T-helper 1 cell treated with Interleukin-12 subunit alpha and Interleukin-12 subunit beta and Interleukin-4 antibody, amounts not matched to agents 30 ng/mL and 1 ng/mL, for 36 hours (primary cell): ENCODE results near the gene SLC3A2. TPM values are rescaled to one million over a fixed set of nuclear protein-coding genes. Genes with fewer than 3 reads are reported as not detected.

Source experiments
- intact Hi-C: fragments of 100-400 bp; cut with micrococcal nuclease; formaldehyde crosslinking; loops from one replicate; pipeline ENCODE4 v1.15.1; 2024
- total RNA-seq: library from RNA; stranded (reverse); gene quantifications from 2 replicates; pipeline ENCODE4 v1.2.3, GENCODE V29; 2022

SLC3A2 gene
- total RNA-seq = 202 and 204 TPM in 2 replicates

- intact Hi-C loops = loop anchor here (1.0 to 10.0 kb wide), 22 partner anchors 19 to 1304 kb away; partner anchors contain the start of genes C11orf98, CSKMT, FTH1 and GANAB
Observed at GRCh38 chr11:62880803-62881578, at the start of gene SLC3A2. SLC3A2 (plus strand) TSS chr11:62880896; CDS start chr11:62881024, 128 bp downstream.

GRCh38 chr11:62830904-62831519 is 49.7 kb upstream of the SLC3A2 start:
- intact Hi-C loops = loop anchor here (1.0 to 5.0 kb wide), 3 partner anchors 8 to 709 kb away; partner anchors contain the start of genes INCENP and WDR74

- intact Hi-C loops = loop anchor here (1.0 to 5.0 kb wide), 14 partner anchors 8 to 709 kb away; partner anchors contain the start of genes EEF1G, GANAB, INCENP and NXF1
Observed at GRCh38 chr11:62831520-62832335, 49.0 kb upstream of the SLC3A2 start, which contains the start of gene STX5. STX5 (minus strand) TSS chr11:62832051; CDS start chr11:62831243, 808 bp downstream.

- intact Hi-C loops = loop anchor here (1.0 to 5.0 kb wide), 12 partner anchors 24 to 710 kb away; partner anchors contain the start of genes EEF1G, GANAB, INCENP and NXF1
Observed at GRCh38 chr11:62832336-62833234, 48.1 kb upstream of the SLC3A2 start, which contains the start of gene TEX54. TEX54 (minus strand) TSS chr11:62832841.

- intact Hi-C loops = no loop called here
Observed at GRCh38 chr11:62835336-62835735, 45.4 kb upstream of the SLC3A2 start.

- intact Hi-C loops = loop anchor here (1.0 kb wide), 4 partner anchors 8 to 248 kb away; partner anchors contain the start of genes NXF1, TMEM179B and TUT1
Observed at GRCh38 chr11:62839050-62839945, 41.4 kb upstream of the SLC3A2 start, which contains the start of gene WDR74. WDR74 (minus strand) TSS chr11:62839590; CDS start chr11:62839570, 20 bp downstream.

GRCh38 chr11:62840721-62841360 is 39.9 kb upstream of the SLC3A2 start:
- intact Hi-C loops = loop anchor here (1.0 to 10.0 kb wide), 9 partner anchors 15 to 876 kb away; partner anchors contain the start of genes FTH1, HNRNPUL2, MTA2 and TAF6L

GRCh38 chr11:62841361-62842170 is 39.1 kb upstream of the SLC3A2 start:
- intact Hi-C loops = loop anchor here (1.0 to 10.0 kb wide), 9 partner anchors 15 to 877 kb away; partner anchors contain the start of genes FTH1, HNRNPUL2, MTA2 and TAF6L

- intact Hi-C loops = loop anchor here (10.0 kb wide), 1 partner anchor 877 kb away; the partner anchor contains the start of gene FTH1
Observed at GRCh38 chr11:62842171-62842741, 38.4 kb upstream of the SLC3A2 start.

GRCh38 chr11:62842891-62843290 is 37.8 kb upstream of the SLC3A2 start:
- intact Hi-C loops = loop anchor here (10.0 kb wide), 1 partner anchor 878 kb away; the partner anchor contains the start of gene FTH1

GRCh38 chr11:62843466-62843865 is 37.2 kb upstream of the SLC3A2 start:
- intact Hi-C loops = loop anchor here (10.0 kb wide), 1 partner anchor 879 kb away; the partner anchor contains the start of gene FTH1

- intact Hi-C loops = loop anchor here (10.0 kb wide), 1 partner anchor 879 kb away; the partner anchor contains the start of gene FTH1
Observed at GRCh38 chr11:62844154-62844553, 36.5 kb upstream of the SLC3A2 start.

- intact Hi-C loops = loop anchor here (10.0 kb wide), 1 partner anchor 881 kb away; the partner anchor contains the start of gene FTH1
Observed at GRCh38 chr11:62846177-62846576, 34.5 kb upstream of the SLC3A2 start.

- intact Hi-C loops = loop anchor here (10.0 kb wide), 1 partner anchor 883 kb away; the partner anchor contains the start of gene FTH1
Observed at GRCh38 chr11:62847767-62848314, 32.9 kb upstream of the SLC3A2 start.

GRCh38 chr11:62850911-62851806 is 29.5 kb upstream of the SLC3A2 start:
- intact Hi-C loops = no loop called here
